Measurements from ENCODE around the gene TLCD3A. TPM values are rescaled to one million over a fixed set of nuclear protein-coding genes. Genes with fewer than 3 reads are reported as not detected.
A peak's percentile ranks its signal among the peaks of the same experiment; 100 is the strongest.
"Not testable (repeated sequence)": the region's sequence is repeated elsewhere in the genome, so short reads cannot be mapped to it uniquely, and the experiment has no call there.

Gene TLCD3A
- total and polyA plus RNA-seq, 9 of the 15 experiments (the other 6 are each of a cell fraction or from before 2014, with no cell fraction given) = 1.3 to 13.5 (median 7.3) TPM

- peak; percentile 71 for TF ChIP-seq MAFG (tag; conservative IDR thresholded peaks at IDR 0.05)
- TF ChIP-seq NCOA6 (IDR thresholded peaks at IDR 0.05) = no peak
- TF ChIP-seq MAFK (IDR thresholded peaks at IDR 0.05; ENCODE audit: low read length) = peak; percentile 35; the same call in 1 of the 2 replicates
- TF ChIP-seq ERF (CRISPR knock-in tag; IDR thresholded peaks at IDR 0.05) = no peak
- TF ChIP-seq MTA2 (IDR thresholded peaks at IDR 0.05; ENCODE audit: low read depth) = no peak
- TF ChIP-seq ZNF324 (CRISPR knock-in tag; IDR thresholded peaks at IDR 0.05) = no peak
- no peak for TF ChIP-seq KLF10 (CRISPR knock-in tag; IDR thresholded peaks at IDR 0.05)
These were observed 36.0 kb upstream of the TLCD3A start (continued) for GRCh38 chr17:696369-696768.

DNA sequence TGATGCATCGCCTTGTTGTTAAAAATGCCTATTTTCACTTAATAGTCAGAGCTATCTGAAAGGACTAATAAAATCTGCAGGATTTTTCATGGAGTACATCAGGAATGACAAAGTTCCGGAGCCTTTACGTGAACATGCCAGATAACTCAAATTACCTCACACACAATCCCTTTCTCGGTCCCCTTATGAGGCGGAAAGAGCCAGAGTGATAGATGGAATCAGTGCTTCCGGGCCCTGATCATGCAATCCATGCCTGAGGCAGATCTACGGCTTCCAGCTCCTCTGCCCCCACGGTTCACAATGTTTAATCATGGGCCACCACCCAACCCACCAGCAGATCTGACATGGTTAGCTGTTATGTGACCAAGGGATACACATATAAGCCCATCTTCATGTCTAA lies 34.7 kb upstream of the TLCD3A start:
- 94% methylated on average over 7 of the region's 8 CpGs for WGBS (ENCODE audit: insufficient coverage, low coverage, missing lambda C conversion rate)
- intact Hi-C loops (cut with micrococcal nuclease) (no loop called here), in situ Hi-C loops (cut with MboI) (no loop called here)
- H3K4me3 ChIP-seq = no peak overlapping the region
- FAIRE-seq = no peak
- POLR2A ChIA-PET = no interaction called here
- H3K4me1 ChIP-seq (replicated peaks in 1 of 2; ENCODE audit: control insufficient read depth in 2 of 2, insufficient read depth in 2 of 2, low read length in 2 of 2) = no peaks in the 10 kb centered on the region
- H3K27ac ChIP-seq (ENCODE audit: extremely low read depth, low read depth, low read length) = no peak overlapping the region
- no peaks in the 10 kb centered on the region for H4K20me1 ChIP-seq (replicated peaks; ENCODE audit: control insufficient read depth, insufficient read depth, low read length)
- peaks cover 39% of the 10 kb centered on the region for H3K36me3 ChIP-seq (ENCODE audit: control insufficient read depth, insufficient read depth, low read length)
- ATAC-seq = no peak
- H2AFZ ChIP-seq (ENCODE audit: low read depth, low read length) = no peak overlapping the region
- no peaks in the 10 kb centered on the region for H3K27me3 ChIP-seq (ENCODE audit: control insufficient read depth in 2 of 2, insufficient read depth in 2 of 2, low read length in 2 of 2)
- no peak for DNase-seq (ENCODE audit: extremely low read depth in 1 of 4, low spot score in 3 of 4)
- CTCF ChIA-PET (ENCODE audit: low intra/inter-chr PET ratio) = no interaction called here
- TF ChIP-seq HNRNPK (IDR thresholded peaks at IDR 0.05; ENCODE audit: low read depth, low read length, poor library complexity, severe bottlenecking) (no peak), CBFA2T2 (conservative IDR thresholded peaks at IDR 0.05) (no peak), RBM15 (IDR thresholded peaks at IDR 0.05; ENCODE audit: insufficient read depth, low read length) (no peak), ZNF121 (CRISPR knock-in tag; conservative IDR thresholded peaks at IDR 0.05) (no peak), TARDBP (IDR thresholded peaks at IDR 0.05) (no peak), ZNF644 (tag; IDR thresholded peaks at IDR 0.05; ENCODE audit: low read depth) (no peak), ZC3H11A (IDR thresholded peaks at IDR 0.05; ENCODE audit: low read depth, low read length) (no peak), BCL6 (CRISPR knock-in tag; IDR thresholded peaks at IDR 0.05) (no peak), CHD2 (IDR thresholded peaks at IDR 0.05; ENCODE audit: low read depth, low read length) (no peak), ARHGAP35 (IDR thresholded peaks at IDR 0.05; ENCODE audit: partially characterized antibody) (no peak), NCOR1 (IDR thresholded peaks at IDR 0.05) (no peak)
- TF ChIP-seq, protein P1, sequence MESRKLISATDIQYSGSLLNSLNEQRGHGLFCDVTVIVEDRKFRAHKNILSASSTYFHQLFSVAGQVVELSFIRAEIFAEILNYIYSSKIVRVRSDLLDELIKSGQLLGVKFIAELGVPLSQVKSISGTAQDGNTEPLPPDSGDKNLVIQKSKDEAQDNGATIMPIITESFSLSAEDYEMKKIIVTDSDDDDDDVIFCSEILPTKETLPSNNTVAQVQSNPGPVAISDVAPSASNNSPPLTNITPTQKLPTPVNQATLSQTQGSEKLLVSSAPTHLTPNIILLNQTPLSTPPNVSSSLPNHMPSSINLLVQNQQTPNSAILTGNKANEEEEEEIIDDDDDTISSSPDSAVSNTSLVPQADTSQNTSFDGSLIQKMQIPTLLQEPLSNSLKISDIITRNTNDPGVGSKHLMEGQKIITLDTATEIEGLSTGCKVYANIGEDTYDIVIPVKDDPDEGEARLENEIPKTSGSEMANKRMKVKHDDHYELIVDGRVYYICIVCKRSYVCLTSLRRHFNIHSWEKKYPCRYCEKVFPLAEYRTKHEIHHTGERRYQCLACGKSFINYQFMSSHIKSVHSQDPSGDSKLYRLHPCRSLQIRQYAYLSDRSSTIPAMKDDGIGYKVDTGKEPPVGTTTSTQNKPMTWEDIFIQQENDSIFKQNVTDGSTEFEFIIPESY (CRISPR knock-in tag; IDR thresholded peaks at IDR 0.05) = no peak
- no peaks in the 10 kb centered on the region for H3K9me1 ChIP-seq (ENCODE audit: control insufficient read depth, insufficient read depth, low read length)
- H3K9me3 ChIP-seq (replicated peaks; ENCODE audit: control insufficient read depth, insufficient read depth, low read depth, low read length) = no peaks in the 10 kb centered on the region
- no TSS peak for BruUV-seq (replicated peaks)
- H3K79me2 ChIP-seq (ENCODE audit: control insufficient read depth, insufficient read depth, low read length) = no peaks in the 10 kb centered on the region
- H3K4me2 ChIP-seq (ENCODE audit: insufficient read depth, low read length) = no peak overlapping the region
- H3K9ac ChIP-seq (ENCODE audit: insufficient read depth in 1 of 2, low read depth in 2 of 2, low read length in 2 of 2) = no peak overlapping the region

- CTCF ChIA-PET (ENCODE audit: low intra/inter-chr PET ratio); intact Hi-C loops (cut with micrococcal nuclease); H3K79me2 ChIP-seq (ENCODE audit: control insufficient read depth, insufficient read depth, low read length); H3K27me3 ChIP-seq (ENCODE audit: control insufficient read depth in 2 of 2, insufficient read depth in 2 of 2, low read length in 2 of 2); H3K9me3 ChIP-seq (replicated peaks; ENCODE audit: control insufficient read depth, insufficient read depth, low read depth, low read length); H3K4me2 ChIP-seq (ENCODE audit: insufficient read depth, low read length); POLR2A ChIA-PET; H3K4me1 ChIP-seq (replicated peaks in 1 of 2; ENCODE audit: control insufficient read depth in 2 of 2, insufficient read depth in 2 of 2, low read length in 2 of 2); H2AFZ ChIP-seq (ENCODE audit: low read depth, low read length); H3K9ac ChIP-seq (ENCODE audit: insufficient read depth in 1 of 2, low read depth in 2 of 2, low read length in 2 of 2); DNase-seq (ENCODE audit: extremely low read depth in 1 of 4, low spot score in 3 of 4); in situ Hi-C loops (cut with MboI); H3K4me3 ChIP-seq; FAIRE-seq; BruUV-seq (replicated peaks); ATAC-seq; H3K27ac ChIP-seq (ENCODE audit: extremely low read depth, low read depth, low read length); H3K9me1 ChIP-seq (ENCODE audit: control insufficient read depth, insufficient read depth, low read length); H4K20me1 ChIP-seq (replicated peaks; ENCODE audit: control insufficient read depth, insufficient read depth, low read length): not testable (repeated sequence)
- peaks cover 37% of the 10 kb centered on the region for H3K36me3 ChIP-seq (ENCODE audit: control insufficient read depth, insufficient read depth, low read length)
- WGBS (ENCODE audit: insufficient coverage, low coverage, missing lambda C conversion rate) = 92% methylated on average over 2 of the region's 2 CpGs
These were observed 34.3 kb upstream of the TLCD3A start for GRCh38 chr17:698096-698495.

All from K562 (cell line).